NCI-H1048 (cell line): ENCODE data around the gene GFM1.
"Not testable (repeated sequence)": the region's sequence is repeated elsewhere in the genome, so short reads cannot be mapped to it uniquely, and the experiment has no call there.

Experiments
- DNase-seq: peaks from one replicate; lab custom pipeline; 2025; lab: John Stamatoyannopoulos, UW

GFM1 gene

GRCh38 chr3:158678687-158679086, 34.4 kb downstream of the GFM1 start:
- no peak for DNase-seq

- DNase-seq = no peak
These were observed 35.2 kb downstream of the GFM1 start for GRCh38 chr3:158679547-158680000.

GRCh38 chr3:158680861-158681260, 36.5 kb downstream of the GFM1 start:
- DNase-seq = no peak

GRCh38 chr3:158683230-158683962, 39.1 kb downstream of the GFM1 start:
- no peak for DNase-seq

GRCh38 chr3:158685159-158685558, 40.8 kb downstream of the GFM1 start:
- no peak for DNase-seq

- DNase-seq = not testable (repeated sequence)
These were observed 49.6 kb downstream of the GFM1 start for GRCh38 chr3:158693866-158694456.

GRCh38 chr3:158696618-158697017, 52.3 kb downstream of the GFM1 start:
- no peak for DNase-seq

- DNase-seq = no peak
These were observed 56.2 kb downstream of the GFM1 start for GRCh38 chr3:158700559-158700958.

- DNase-seq = no peak
These were observed 57.2 kb downstream of the GFM1 start for GRCh38 chr3:158701420-158702065.

GRCh38 chr3:158702815-158703481, 58.6 kb downstream of the GFM1 start:
- DNase-seq = no peak

- DNase-seq = no peak
These were observed 59.2 kb downstream of the GFM1 start for GRCh38 chr3:158703566-158703965.

GRCh38 chr3:158709666-158710083, 65.3 kb downstream of the GFM1 start:
- no peak for DNase-seq

- no peak for DNase-seq
These were observed 66.3 kb downstream of the GFM1 start for GRCh38 chr3:158710601-158711000.

- DNase-seq = no peak
These were observed 67.6 kb downstream of the GFM1 start for GRCh38 chr3:158711886-158712285.

GRCh38 chr3:158712443-158712842, 68.1 kb downstream of the GFM1 start:
- DNase-seq = no peak

- no peak for DNase-seq
These were observed 68.8 kb downstream of the GFM1 start for GRCh38 chr3:158713094-158713499.

GRCh38 chr3:158717576-158717975, 73.2 kb downstream of the GFM1 start:
- no peak for DNase-seq

- DNase-seq = no peak
These were observed 74.3 kb downstream of the GFM1 start for GRCh38 chr3:158718490-158719170.

GRCh38 chr3:158722108-158722507, 77.8 kb downstream of the GFM1 start:
- no peak for DNase-seq

GRCh38 chr3:158723991-158724390, 79.7 kb downstream of the GFM1 start:
- DNase-seq = no peak

GRCh38 chr3:158725348-158726011, 81.2 kb downstream of the GFM1 start:
- DNase-seq = no peak
